Upper lobe of left lung (tissue), 4 donors: Measurements from ENCODE around the gene MAP3K2.

Experiments used
- EP300 ChIP-seq, 4 donors: sonication (generic); formaldehyde crosslinking; IDR thresholded peaks; one replicate each; pipeline ENCODE4 v1.5.1; 2017; ENCODE audit warnings: antibody characterized with exemption in 4 of 4, control low read depth in 2 of 4
- TF ChIP-seq, protein P1 (sequence below), 6 experiments: fragments of 450-650 bp in 4 of 6; fragments of 200-600 bp in 2 of 6; sonication (generic) in 2 of 6; IDR thresholded peaks; one replicate each; pipeline ENCODE4 v1.5.1; 2016 to 2019; ENCODE audit warnings: antibody characterized with exemption in 6 of 6

DNA sequence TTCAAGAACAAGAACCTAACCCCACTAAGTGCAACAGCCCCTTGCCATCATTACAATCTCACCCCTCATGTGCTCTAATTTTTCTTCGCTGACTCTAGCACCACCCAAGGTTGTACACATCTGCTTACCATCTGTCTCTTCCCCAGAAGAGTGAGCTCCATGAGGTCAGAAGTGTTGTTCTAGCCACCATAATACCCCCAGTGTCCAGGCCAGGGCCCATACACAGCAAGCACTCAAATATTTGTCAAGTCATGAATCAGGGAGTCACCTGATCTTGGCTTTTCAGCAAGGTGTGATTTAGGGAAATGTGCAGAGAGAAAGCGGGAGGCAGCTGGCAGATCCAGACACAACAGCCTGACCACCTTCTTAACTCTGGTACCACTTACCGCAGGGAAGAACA lies 99.5 kb downstream of the MAP3K2 start:
- TF ChIP-seq, protein P1, sequence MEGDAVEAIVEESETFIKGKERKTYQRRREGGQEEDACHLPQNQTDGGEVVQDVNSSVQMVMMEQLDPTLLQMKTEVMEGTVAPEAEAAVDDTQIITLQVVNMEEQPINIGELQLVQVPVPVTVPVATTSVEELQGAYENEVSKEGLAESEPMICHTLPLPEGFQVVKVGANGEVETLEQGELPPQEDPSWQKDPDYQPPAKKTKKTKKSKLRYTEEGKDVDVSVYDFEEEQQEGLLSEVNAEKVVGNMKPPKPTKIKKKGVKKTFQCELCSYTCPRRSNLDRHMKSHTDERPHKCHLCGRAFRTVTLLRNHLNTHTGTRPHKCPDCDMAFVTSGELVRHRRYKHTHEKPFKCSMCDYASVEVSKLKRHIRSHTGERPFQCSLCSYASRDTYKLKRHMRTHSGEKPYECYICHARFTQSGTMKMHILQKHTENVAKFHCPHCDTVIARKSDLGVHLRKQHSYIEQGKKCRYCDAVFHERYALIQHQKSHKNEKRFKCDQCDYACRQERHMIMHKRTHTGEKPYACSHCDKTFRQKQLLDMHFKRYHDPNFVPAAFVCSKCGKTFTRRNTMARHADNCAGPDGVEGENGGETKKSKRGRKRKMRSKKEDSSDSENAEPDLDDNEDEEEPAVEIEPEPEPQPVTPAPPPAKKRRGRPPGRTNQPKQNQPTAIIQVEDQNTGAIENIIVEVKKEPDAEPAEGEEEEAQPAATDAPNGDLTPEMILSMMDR (IDR thresholded peaks at IDR 0.05) = no peak
- TF ChIP-seq EP300 (IDR thresholded peaks at IDR 0.05) = no peak
